ENCODE data around the gene TNS1. TPM values are rescaled to one million over a fixed set of nuclear protein-coding genes. Genes with fewer than 3 reads are reported as not detected.

The TNS1 gene
- total RNA-seq, 1 donor from 2014 or later = 219 TPM

- peaks cover 9% of the 10 kb centered on the region for H3K36me3 ChIP-seq (ENCODE audit: insufficient read depth, low read length)
- Mint-ChIP-seq H3K9me3 (ENCODE audit: unreplicated experiment) (no peaks in the 10 kb centered on the region), H3K36me3 (ENCODE audit: low read depth, unreplicated experiment) (peaks cover 42% of the 10 kb centered on the region), H3K27me3 (ENCODE audit: low read depth, unreplicated experiment) (no peaks in the 10 kb centered on the region), H3K27ac (ENCODE audit: unreplicated experiment) (no peak overlapping the region), H3K4me1 (ENCODE audit: low read depth, unreplicated experiment) (peaks cover 57% of the 10 kb centered on the region), H3K4me3 (ENCODE audit: unreplicated experiment) (no peak overlapping the region)
- no peak overlapping the region for H2AFZ ChIP-seq (ENCODE audit: low read depth, low read length)
- H3K27me3 ChIP-seq (ENCODE audit: insufficient read depth, low read length) = no peaks in the 10 kb centered on the region
- H3K9me3 ChIP-seq (ENCODE audit: insufficient read depth, low read depth, low read length) = no peaks in the 10 kb centered on the region
- H3K27ac ChIP-seq (ENCODE audit: low read depth, low read length) = no peak overlapping the region
- no peak overlapping the region for H3K9ac ChIP-seq (ENCODE audit: low read length)
- H3K4me2 ChIP-seq (ENCODE audit: low read length) = no peak overlapping the region
- peaks cover 75% of the 10 kb centered on the region for H3K79me2 ChIP-seq (ENCODE audit: insufficient read depth, low read length)
- no peak for TF ChIP-seq EZH2 (IDR thresholded peaks at IDR 0.05; ENCODE audit: insufficient read depth, low read length)
- TF ChIP-seq CTCF (IDR thresholded peaks at IDR 0.05; ENCODE audit: insufficient read depth, low read depth, low read length) = no peak
- H3K4me3 ChIP-seq (ENCODE audit: insufficient read depth, low read depth, low read length) = no peak overlapping the region
- DNase-seq (ENCODE audit: low read depth) = no peak
- H3K4me1 ChIP-seq (ENCODE audit: insufficient read depth, low read length) = peaks cover 45% of the 10 kb centered on the region
- FAIRE-seq = no peak
- H4K20me1 ChIP-seq (ENCODE audit: insufficient read depth, low read length) = peaks cover 89% of the 10 kb centered on the region
Observed at GRCh38 chr2:217906798-217907197, 96.0 kb downstream of the TNS1 start.

- Mint-ChIP-seq H3K27ac (ENCODE audit: unreplicated experiment) (no peak overlapping the region), H3K9me3 (ENCODE audit: unreplicated experiment) (no peaks in the 10 kb centered on the region), H3K4me3 (ENCODE audit: unreplicated experiment) (no peak overlapping the region), H3K27me3 (ENCODE audit: low read depth, unreplicated experiment) (no peaks in the 10 kb centered on the region), H3K4me1 (ENCODE audit: low read depth, unreplicated experiment) (peaks cover 52% of the 10 kb centered on the region), H3K36me3 (ENCODE audit: low read depth, unreplicated experiment) (peaks cover 48% of the 10 kb centered on the region)
- Histone ChIP-seq H3K36me3 (ENCODE audit: insufficient read depth, low read length) (peaks cover 7% of the 10 kb centered on the region), H3K27ac (ENCODE audit: low read depth, low read length) (no peak overlapping the region), H3K27me3 (ENCODE audit: insufficient read depth, low read length) (no peaks in the 10 kb centered on the region), H3K4me1 (ENCODE audit: insufficient read depth, low read length) (peaks cover 45% of the 10 kb centered on the region), H2AFZ (ENCODE audit: low read depth, low read length) (no peak overlapping the region), H3K4me3 (ENCODE audit: insufficient read depth, low read depth, low read length) (no peak overlapping the region), H4K20me1 (ENCODE audit: insufficient read depth, low read length) (peaks cover 89% of the 10 kb centered on the region), H3K9ac (ENCODE audit: low read length) (no peak overlapping the region), H3K79me2 (ENCODE audit: insufficient read depth, low read length) (peaks cover 75% of the 10 kb centered on the region), H3K9me3 (ENCODE audit: insufficient read depth, low read depth, low read length) (no peaks in the 10 kb centered on the region), H3K4me2 (ENCODE audit: low read length) (no peak overlapping the region)
- DNase-seq (ENCODE audit: low read depth) = no peak
- FAIRE-seq = no peak
- TF ChIP-seq EZH2 (IDR thresholded peaks at IDR 0.05; ENCODE audit: insufficient read depth, low read length) (no peak), CTCF (IDR thresholded peaks at IDR 0.05; ENCODE audit: insufficient read depth, low read depth, low read length) (no peak)
Observed at GRCh38 chr2:217905896-217906295, 96.9 kb downstream of the TNS1 start.

GRCh38 chr2:217905395-217905794 is 97.4 kb downstream of the TNS1 start:
- TF ChIP-seq CTCF (IDR thresholded peaks at IDR 0.05; ENCODE audit: insufficient read depth, low read depth, low read length) (no peak), EZH2 (IDR thresholded peaks at IDR 0.05; ENCODE audit: insufficient read depth, low read length) (no peak)
- Mint-ChIP-seq H3K9me3 (ENCODE audit: unreplicated experiment) (no peaks in the 10 kb centered on the region), H3K27ac (ENCODE audit: unreplicated experiment) (no peak overlapping the region), H3K4me3 (ENCODE audit: unreplicated experiment) (no peak overlapping the region), H3K4me1 (ENCODE audit: low read depth, unreplicated experiment) (peaks cover 52% of the 10 kb centered on the region), H3K36me3 (ENCODE audit: low read depth, unreplicated experiment) (peaks cover 52% of the 10 kb centered on the region), H3K27me3 (ENCODE audit: low read depth, unreplicated experiment) (no peaks in the 10 kb centered on the region)
- H3K27me3 ChIP-seq (ENCODE audit: insufficient read depth, low read length) = no peaks in the 10 kb centered on the region
- no peak for DNase-seq (ENCODE audit: low read depth)
- no peaks in the 10 kb centered on the region for H3K9me3 ChIP-seq (ENCODE audit: insufficient read depth, low read depth, low read length)
- FAIRE-seq = no peak
- no peak overlapping the region for H2AFZ ChIP-seq (ENCODE audit: low read depth, low read length)
- no peak overlapping the region for H3K27ac ChIP-seq (ENCODE audit: low read depth, low read length)
- H3K4me3 ChIP-seq (ENCODE audit: insufficient read depth, low read depth, low read length) = no peak overlapping the region
- H3K4me1 ChIP-seq (ENCODE audit: insufficient read depth, low read length) = peaks cover 41% of the 10 kb centered on the region
- H3K4me2 ChIP-seq (ENCODE audit: low read length) = no peak overlapping the region
- H3K79me2 ChIP-seq (ENCODE audit: insufficient read depth, low read length) = peaks cover 75% of the 10 kb centered on the region
- H3K9ac ChIP-seq (ENCODE audit: low read length) = no peak overlapping the region
- peaks cover 89% of the 10 kb centered on the region for H4K20me1 ChIP-seq (ENCODE audit: insufficient read depth, low read length)
- peaks cover 7% of the 10 kb centered on the region for H3K36me3 ChIP-seq (ENCODE audit: insufficient read depth, low read length)
